Measurements from ENCODE around the gene MYH9.
A peak's percentile ranks its signal among the peaks of the same experiment; 100 is the strongest.

The MYH9 gene

GRCh38 chr22:36282328-36282831, 105.4 kb downstream of the MYH9 start:
- H3K36me3 ChIP-seq: peaks cover 52% of the 10 kb centered on the region

GRCh38 chr22:36281781-36282327, 105.9 kb downstream of the MYH9 start:
- H3K36me3 ChIP-seq: peaks cover 47% of the 10 kb centered on the region
- no peak for DNase-seq
- no peak for TF ChIP-seq CTCF (IDR thresholded peaks at IDR 0.05; ENCODE audit: low read depth, low read length)
- no peak overlapping the region for H3K27ac ChIP-seq
- no peak overlapping the region for H3K4me3 ChIP-seq (ENCODE audit: low read depth, low read length)
- H3K27me3 ChIP-seq (ENCODE audit: insufficient read depth, low read depth, severe bottlenecking): no peaks in the 10 kb centered on the region
- H3K9me3 ChIP-seq (ENCODE audit: severe bottlenecking): no peaks in the 10 kb centered on the region

More at GRCh38 chr22:36282328-36282831, 105.4 kb downstream of the MYH9 start:
- Histone ChIP-seq H3K27ac (no peak overlapping the region), H3K27me3 (ENCODE audit: insufficient read depth, low read depth, severe bottlenecking) (no peaks in the 10 kb centered on the region), H3K4me3 (ENCODE audit: low read depth, low read length) (no peak overlapping the region), H3K9me3 (ENCODE audit: severe bottlenecking) (no peaks in the 10 kb centered on the region)
- no peak for DNase-seq
- no peak for TF ChIP-seq CTCF (IDR thresholded peaks at IDR 0.05; ENCODE audit: low read depth, low read length)

- H3K9me3 ChIP-seq (ENCODE audit: severe bottlenecking): no peaks in the 10 kb centered on the region
- DNase-seq: no peak
- no peaks in the 10 kb centered on the region for H3K27me3 ChIP-seq (ENCODE audit: insufficient read depth, low read depth, severe bottlenecking)
- H3K4me3 ChIP-seq (ENCODE audit: low read depth, low read length): no peak overlapping the region
- peaks cover 34% of the 10 kb centered on the region for H3K36me3 ChIP-seq
- TF ChIP-seq CTCF (IDR thresholded peaks at IDR 0.05; ENCODE audit: low read depth, low read length): no peak
- H3K27ac ChIP-seq: no peak overlapping the region
These were observed 107.4 kb downstream of the MYH9 start for GRCh38 chr22:36280379-36280778.

GRCh38 chr22:36279219-36279666, 108.5 kb downstream of the MYH9 start:
- H3K36me3 ChIP-seq: peaks cover 24% of the 10 kb centered on the region

GRCh38 chr22:36277482-36278291, 110.1 kb downstream of the MYH9 start:
- peaks cover 12% of the 10 kb centered on the region for H3K36me3 ChIP-seq
- peak; percentile 92 for TF ChIP-seq CTCF (IDR thresholded peaks at IDR 0.05; ENCODE audit: low read depth, low read length)
- no peaks in the 10 kb centered on the region for H3K27me3 ChIP-seq (ENCODE audit: insufficient read depth, low read depth, severe bottlenecking)
- peak; percentile 60 for DNase-seq
- no peak overlapping the region for H3K4me3 ChIP-seq (ENCODE audit: low read depth, low read length)
- no peak overlapping the region for H3K27ac ChIP-seq
- no peaks in the 10 kb centered on the region for H3K9me3 ChIP-seq (ENCODE audit: severe bottlenecking)

More at GRCh38 chr22:36279219-36279666, 108.5 kb downstream of the MYH9 start:
- Histone ChIP-seq H3K27ac (no peak overlapping the region), H3K9me3 (ENCODE audit: severe bottlenecking) (no peaks in the 10 kb centered on the region), H3K27me3 (ENCODE audit: insufficient read depth, low read depth, severe bottlenecking) (no peaks in the 10 kb centered on the region), H3K4me3 (ENCODE audit: low read depth, low read length) (no peak overlapping the region)
- TF ChIP-seq CTCF (IDR thresholded peaks at IDR 0.05; ENCODE audit: low read depth, low read length): no peak
- no peak for DNase-seq

All from WERI-Rb-1 (cell line).